Breast epithelium (tissue), 4 donors: ENCODE data around the gene DSN1. TPM values are rescaled to one million over a fixed set of nuclear protein-coding genes. Genes with fewer than 3 reads are reported as not detected.

Experiments used
- DNase-seq, 2 donors: peaks; one replicate each; pipeline ENCODE4 v3.0.0-alpha.2; 2019; ENCODE audit warnings: low spot score in 2 of 2
- H3K27ac ChIP-seq, 2 donors: fragments of 200-600 bp; sonication (generic) in 1 of 2; one replicate each; pipeline ENCODE4 v1.5.1; 2016 to 2019; ENCODE audit warnings: mild to moderate bottlenecking in 1 of 2
- H3K27me3 ChIP-seq, 2 donors: fragments of 200-600 bp; sonication (generic) in 1 of 2; one replicate each; pipeline versions ENCODE4 v1.5.1 to v1.6.0; 2017 to 2019; ENCODE audit warnings: control low read depth in 1 of 2, mild to moderate bottlenecking in 1 of 2
- H3K36me3 ChIP-seq: fragments of 200-600 bp; one replicate; pipeline ENCODE4 v1.5.1; 2019
- H3K4me1 ChIP-seq, 2 donors: fragments of 200-600 bp; sonication (generic); one replicate each; pipeline ENCODE4 v1.5.1; 2016 to 2019; ENCODE audit warnings: control low read depth in 1 of 2
- H3K4me3 ChIP-seq, 3 donors: fragments of 200-600 bp; sonication (generic); 1 replicate in 2 of 3; 2 replicates in 1 of 3; pipeline ENCODE4 v1.5.1; 2016 to 2019; ENCODE audit warnings: mild to moderate bottlenecking in 3 of 3, moderate library complexity in 2 of 3
- H3K9me3 ChIP-seq, 2 donors: fragments of 200-600 bp; sonication (generic) in 1 of 2; one replicate each; pipeline ENCODE4 v1.5.1; 2016 to 2019; ENCODE audit warnings: control low read depth in 1 of 2
- POLR2A ChIP-seq: fragments of 450-650 bp; IDR thresholded peaks from one replicate; pipeline ENCODE4 v1.6.1; 2016; ENCODE audit warnings: antibody characterized with exemption, mild to moderate bottlenecking, moderate library complexity
- POLR2AphosphoS5 ChIP-seq, 3 donors: sonication (generic); formaldehyde crosslinking; IDR thresholded peaks; one replicate each; pipeline ENCODE4 v1.6.1; 2017; ENCODE audit warnings: antibody characterized with exemption in 3 of 3
- intact Hi-C: fragments of 100-400 bp; cut with DNase I; formaldehyde crosslinking; loops from one replicate; pipeline ENCODE4 v1.15.1; 2023; ENCODE audit warnings: low total_unique reads
- total RNA-seq, 3 donors: library from RNA; depleted of rRNA; stranded (reverse); fragments of >200 nt; gene quantifications; one replicate each; pipeline ENCODE4 v1.1.0, GENCODE V29; 2016
- TF ChIP-seq, protein P1 (sequence below), 3 donors: fragments of 450-650 bp; IDR thresholded peaks; one replicate each; pipeline ENCODE4 v1.5.1; 2016 to 2017; ENCODE audit warnings: antibody characterized with exemption in 3 of 3, mild to moderate bottlenecking in 3 of 3, moderate library complexity in 3 of 3

Gene DSN1
- total RNA-seq, 3 donors from 2014 or later = 6.9 to 13.1 (median 11.9) TPM

DNA sequence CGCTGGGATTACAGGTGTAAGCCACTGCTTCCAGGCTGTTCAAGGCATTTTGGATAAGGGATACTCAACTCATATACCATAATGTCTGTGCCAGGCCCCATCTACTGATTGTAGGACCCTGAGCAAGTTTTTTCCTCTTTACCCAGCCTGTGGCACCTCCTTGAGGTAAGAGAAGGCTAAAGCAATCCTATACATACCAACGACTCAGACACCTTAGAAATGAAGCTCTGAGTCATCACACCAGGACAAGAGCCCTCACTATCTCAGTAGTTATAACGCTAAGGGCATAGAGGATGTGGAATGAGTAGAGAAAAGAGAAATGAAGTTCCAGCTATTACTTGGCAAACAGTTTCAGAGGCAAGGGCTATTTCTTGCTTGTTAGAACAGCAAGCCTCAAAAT lies 44.6 kb downstream of the DSN1 start:
- no peaks in the 10 kb centered on the region for H3K27me3 ChIP-seq
- no peak overlapping the region for H3K27ac ChIP-seq
- intact Hi-C loops = no loop called here
- H3K4me1 ChIP-seq = no peaks in the 10 kb centered on the region
- H3K9me3 ChIP-seq = no peaks in the 10 kb centered on the region
- no peaks in the 10 kb centered on the region for H3K36me3 ChIP-seq
- no peak for TF ChIP-seq POLR2A
- TF ChIP-seq, protein P1, sequence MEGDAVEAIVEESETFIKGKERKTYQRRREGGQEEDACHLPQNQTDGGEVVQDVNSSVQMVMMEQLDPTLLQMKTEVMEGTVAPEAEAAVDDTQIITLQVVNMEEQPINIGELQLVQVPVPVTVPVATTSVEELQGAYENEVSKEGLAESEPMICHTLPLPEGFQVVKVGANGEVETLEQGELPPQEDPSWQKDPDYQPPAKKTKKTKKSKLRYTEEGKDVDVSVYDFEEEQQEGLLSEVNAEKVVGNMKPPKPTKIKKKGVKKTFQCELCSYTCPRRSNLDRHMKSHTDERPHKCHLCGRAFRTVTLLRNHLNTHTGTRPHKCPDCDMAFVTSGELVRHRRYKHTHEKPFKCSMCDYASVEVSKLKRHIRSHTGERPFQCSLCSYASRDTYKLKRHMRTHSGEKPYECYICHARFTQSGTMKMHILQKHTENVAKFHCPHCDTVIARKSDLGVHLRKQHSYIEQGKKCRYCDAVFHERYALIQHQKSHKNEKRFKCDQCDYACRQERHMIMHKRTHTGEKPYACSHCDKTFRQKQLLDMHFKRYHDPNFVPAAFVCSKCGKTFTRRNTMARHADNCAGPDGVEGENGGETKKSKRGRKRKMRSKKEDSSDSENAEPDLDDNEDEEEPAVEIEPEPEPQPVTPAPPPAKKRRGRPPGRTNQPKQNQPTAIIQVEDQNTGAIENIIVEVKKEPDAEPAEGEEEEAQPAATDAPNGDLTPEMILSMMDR (IDR thresholded peaks at IDR 0.05) = no peak
- TF ChIP-seq POLR2AphosphoS5 (IDR thresholded peaks at IDR 0.05) = no peak
- no peak overlapping the region for H3K4me3 ChIP-seq
- no peak for DNase-seq

DNA sequence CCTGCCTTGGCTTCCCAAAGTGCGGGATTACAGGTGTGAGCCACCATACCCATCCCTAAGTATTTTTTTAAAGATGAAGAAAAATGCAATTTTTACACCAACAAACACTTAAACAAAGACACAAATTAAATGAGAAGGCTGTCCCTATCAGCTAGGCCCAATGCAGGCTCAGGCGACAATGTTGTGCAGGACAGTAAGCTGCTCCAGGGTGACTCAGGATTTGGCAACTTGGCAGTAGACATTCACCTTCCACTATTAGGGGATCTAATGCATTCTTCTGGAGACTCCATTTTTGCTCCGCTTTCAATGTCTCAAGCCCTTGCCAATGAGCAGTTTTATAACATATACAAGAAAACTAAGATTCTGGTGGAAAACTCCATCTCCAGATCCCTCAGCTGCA lies 47.4 kb downstream of the DSN1 start:
- no peaks in the 10 kb centered on the region for H3K9me3 ChIP-seq
- no peak overlapping the region for H3K27ac ChIP-seq
- DNase-seq = no peak
- H3K4me3 ChIP-seq = no peak overlapping the region
- TF ChIP-seq POLR2A (no peak), POLR2AphosphoS5 (IDR thresholded peaks at IDR 0.05) (no peak)
- TF ChIP-seq, protein P1 (IDR thresholded peaks at IDR 0.05) = no peak
- H3K4me1 ChIP-seq = no peaks in the 10 kb centered on the region
- H3K36me3 ChIP-seq = no peaks in the 10 kb centered on the region
- no peaks in the 10 kb centered on the region for H3K27me3 ChIP-seq
- intact Hi-C loops = no loop called here

DNA sequence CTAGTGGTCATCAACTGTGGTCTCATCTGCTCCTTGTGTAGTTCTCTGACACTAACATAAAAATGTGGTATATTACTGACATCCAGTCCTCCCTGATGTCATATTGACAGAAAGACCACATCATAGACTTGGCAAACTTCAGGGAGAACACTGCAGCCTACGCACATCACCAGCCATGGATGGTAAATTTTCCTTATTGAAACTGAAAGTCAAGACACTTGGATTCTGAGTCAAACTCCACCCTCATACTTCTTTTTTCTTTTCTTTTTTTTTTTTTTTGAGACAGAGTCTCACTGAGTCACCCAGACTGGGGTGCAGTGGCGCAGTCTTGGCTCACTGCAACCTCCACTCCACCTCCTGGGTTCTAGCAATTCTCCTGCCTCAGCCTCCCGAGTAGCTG lies 53.1 kb downstream of the DSN1 start:
- no peak for TF ChIP-seq POLR2AphosphoS5 (IDR thresholded peaks at IDR 0.05)
- intact Hi-C loops = no loop called here

DNA sequence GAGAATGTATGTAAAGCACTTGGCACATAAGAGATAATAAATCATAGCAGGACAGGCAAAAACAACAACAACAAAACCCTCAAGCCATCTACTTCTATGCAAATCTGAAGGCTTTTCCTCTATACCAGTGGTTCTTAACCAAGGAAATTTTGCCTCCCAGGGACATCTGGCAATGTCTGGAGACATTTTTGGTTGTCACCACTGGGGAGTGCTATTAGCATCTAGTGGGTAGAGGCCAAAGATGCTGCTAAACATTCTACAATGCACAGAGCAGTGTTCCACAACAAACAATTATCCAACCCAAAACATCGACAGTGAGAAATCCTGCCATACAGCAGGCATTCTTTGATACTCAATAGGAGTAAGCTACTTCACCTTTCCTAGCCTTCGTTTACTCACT lies 55.9 kb downstream of the DSN1 start:
- no peak overlapping the region for H3K27ac ChIP-seq
- TF ChIP-seq POLR2A (no peak), POLR2AphosphoS5 (IDR thresholded peaks at IDR 0.05) (no peak)
- TF ChIP-seq, protein P1 (IDR thresholded peaks at IDR 0.05) = peak in 1 of 3 donors; percentile 15
- intact Hi-C loops = no loop called here
- no peaks in the 10 kb centered on the region for H3K36me3 ChIP-seq
- DNase-seq = no peak
- H3K4me3 ChIP-seq = no peak overlapping the region
- no peaks in the 10 kb centered on the region for H3K4me1 ChIP-seq
- no peaks in the 10 kb centered on the region for H3K9me3 ChIP-seq
- H3K27me3 ChIP-seq = no peaks in the 10 kb centered on the region

More for the DNA sequence above, 53.1 kb downstream of the DSN1 start:
- H3K4me1 ChIP-seq = no peaks in the 10 kb centered on the region
- no peaks in the 10 kb centered on the region for H3K9me3 ChIP-seq
- H3K36me3 ChIP-seq = no peaks in the 10 kb centered on the region
- DNase-seq = no peak
- no peak overlapping the region for H3K4me3 ChIP-seq
- no peak overlapping the region for H3K27ac ChIP-seq
- H3K27me3 ChIP-seq = no peaks in the 10 kb centered on the region

DNA sequence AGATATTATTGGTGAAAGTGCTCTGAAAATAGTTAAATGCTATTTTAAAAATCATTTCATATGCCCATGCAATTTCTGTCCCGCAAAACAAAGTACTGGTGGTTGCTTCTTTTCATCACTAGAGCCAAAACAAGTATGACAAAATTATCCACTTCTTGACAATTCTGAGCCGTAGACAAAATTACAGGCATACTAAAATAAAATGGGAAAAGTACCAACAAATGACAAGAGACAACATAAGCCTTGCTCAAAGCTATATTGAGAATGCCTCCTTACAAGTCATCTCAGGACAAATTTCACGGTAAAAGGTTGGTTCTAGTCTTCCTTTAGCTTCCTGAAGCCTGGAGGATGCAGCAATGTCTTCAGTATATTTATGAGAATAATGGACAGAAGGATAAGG lies 56.5 kb downstream of the DSN1 start:
- intact Hi-C loops = no loop called here
- no peak overlapping the region for H3K27ac ChIP-seq

DNA sequence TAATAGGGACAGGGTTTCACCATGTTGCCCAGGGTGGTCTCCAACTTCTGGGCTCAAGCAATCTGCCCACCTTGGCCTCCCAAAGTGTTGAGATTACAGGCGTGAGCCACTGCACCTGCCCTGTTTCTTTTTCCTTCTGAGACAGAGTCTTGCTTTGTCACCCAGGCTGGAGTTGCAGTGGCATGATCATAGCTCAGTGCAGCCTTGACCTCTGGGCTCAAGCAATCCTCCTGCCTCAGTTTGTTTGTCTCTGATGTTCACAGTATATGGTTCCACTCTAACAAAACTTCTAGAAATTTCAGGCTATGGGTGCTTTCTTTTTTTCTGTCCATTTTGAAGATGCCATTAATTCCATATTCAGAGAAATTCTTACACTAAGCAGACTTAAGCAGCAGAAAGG lies 60.8 kb downstream of the DSN1 start:
- H3K27ac ChIP-seq = no peak overlapping the region
- no peaks in the 10 kb centered on the region for H3K9me3 ChIP-seq
- no peaks in the 10 kb centered on the region for H3K4me1 ChIP-seq
- TF ChIP-seq, protein P1 (IDR thresholded peaks at IDR 0.05) = no peak
- TF ChIP-seq POLR2AphosphoS5 (IDR thresholded peaks at IDR 0.05) = no peak
- TF ChIP-seq POLR2A = no peak
- H3K36me3 ChIP-seq = no peaks in the 10 kb centered on the region
- H3K27me3 ChIP-seq = no peaks in the 10 kb centered on the region
- DNase-seq = no peak
- intact Hi-C loops = no loop called here
- no peak overlapping the region for H3K4me3 ChIP-seq

More for the DNA sequence above, 56.5 kb downstream of the DSN1 start:
- Histone ChIP-seq H3K27me3 (no peaks in the 10 kb centered on the region), H3K36me3 (no peaks in the 10 kb centered on the region), H3K4me3 (no peak overlapping the region), H3K9me3 (no peaks in the 10 kb centered on the region), H3K4me1 (no peaks in the 10 kb centered on the region)
- no peak for TF ChIP-seq POLR2A
- no peak for DNase-seq
